GM12878 (cell line): ENCODE results near the gene CPD. TPM values are rescaled to one million over a fixed set of nuclear protein-coding genes. Genes with fewer than 3 reads are reported as not detected.

ENCODE experiments used
- ATAC-seq: fragments of 200-7000 bp; cut with Tn5 transposase; 3 replicates; pipeline ENCODE4 v1.9.1; 2020; ENCODE audit warnings: mild to moderate bottlenecking, moderate library complexity
- BruUV-seq: library from RNA; stranded (reverse); fragments of 400-500 nt; replicated peaks from 2 replicates; lab custom pipeline; 2021; lab: Mats Ljungman, UMichigan
- CTCF ChIA-PET: fragments of 300-600 bp; sonication (Branson Sonifier 250); formaldehyde crosslinking; extraction: SDS; loops from one replicate; lab custom pipeline; 2021; ENCODE audit warnings: inconsistent platforms; lab: Yijun Ruan, JAX
- POLR2A ChIA-PET: fragments of 350-600 bp; formaldehyde crosslinking; extraction: SDS; loops from one replicate; lab custom pipeline; 2021; ENCODE audit warnings: inconsistent platforms; lab: Charles Lee
- RAD21 ChIA-PET: fragments of 300-600 bp; sonication (Branson Sonifier 250); formaldehyde crosslinking; loops from one replicate; lab custom pipeline; 2023; ENCODE audit warnings: antibody characterized with exemption; ENCODE audit not compliant: unreplicated experiment; lab: Charles Lee
- SMC1A ChIA-PET: fragments of 300-600 bp; sonication (Branson Sonifier 250); formaldehyde crosslinking; loops from one replicate; lab custom pipeline; 2023; ENCODE audit not compliant: unreplicated experiment, uncharacterized antibody; lab: Charles Lee
- DNase-seq: peaks from one replicate; pipeline ENCODE4 v3.0.0-alpha.2; 2011; ENCODE audit warnings: low read depth, low spot score
- FAIRE-seq: peaks from 3 replicates; lab custom pipeline; 2011; peaks lifted over from hg19 to GRCh38; lab: Jason Lieb, UNC
- H2AFZ ChIP-seq: 2 replicates; pipeline ENCODE4 v1.6.0; 2011; ENCODE audit warnings: low read depth, low read length, control low read depth; ENCODE audit not compliant: control insufficient read depth
- H3K27ac ChIP-seq: 2 replicates; pipeline ENCODE4 v1.5.1; 2011; ENCODE audit warnings: control low read depth; ENCODE audit not compliant: control insufficient read depth, insufficient read depth
- H3K27me3 ChIP-seq, 2 experiments: replicated peaks in 1 of 2; 2 replicates each; pipeline versions ENCODE4 v1.6.0 to v1.6.1; 2011; ENCODE audit warnings: low read length in 1 of 2; ENCODE audit not compliant: control insufficient read depth in 2 of 2, insufficient read depth in 2 of 2
- H3K36me3 ChIP-seq, 2 experiments: 2 replicates each; pipeline ENCODE4 v1.5.1; 2011; ENCODE audit warnings: low read length in 1 of 2; ENCODE audit not compliant: control insufficient read depth in 2 of 2, insufficient read depth in 2 of 2
- H3K4me1 ChIP-seq: 2 replicates; pipeline ENCODE4 v1.6.1; 2011; ENCODE audit warnings: mild to moderate bottlenecking, low read length, moderate library complexity, mixed read lengths; ENCODE audit not compliant: control insufficient read depth, insufficient read depth
- H3K4me2 ChIP-seq: 2 replicates; pipeline ENCODE4 v1.6.0; 2011; ENCODE audit warnings: control low read depth; ENCODE audit not compliant: control insufficient read depth, insufficient read depth
- H3K4me3 ChIP-seq: fragments of 200-600 bp; sonication (generic); 2 replicates; pipeline ENCODE4 v1.5.1; 2016
- H3K79me2 ChIP-seq: 2 replicates; pipeline ENCODE4 v1.6.0; 2011; ENCODE audit warnings: low read length; ENCODE audit not compliant: control insufficient read depth, insufficient read depth
- H3K9ac ChIP-seq: 2 replicates; pipeline ENCODE4 v1.8.0; 2011; ENCODE audit warnings: low read length, control low read depth, mixed read lengths; ENCODE audit not compliant: control insufficient read depth, insufficient read depth
- H3K9me3 ChIP-seq: replicated peaks from 3 replicates; pipeline ENCODE4 v1.5.1; 2011; ENCODE audit warnings: mild to moderate bottlenecking, low read length; ENCODE audit not compliant: control insufficient read depth, insufficient read depth
- H4K20me1 ChIP-seq: 2 replicates; pipeline ENCODE4 v1.6.0; 2011; ENCODE audit not compliant: control insufficient read depth, insufficient read depth
- BCLAF1 ChIP-seq: fragments of 450-650 bp; IDR thresholded peaks from 2 replicates; pipeline ENCODE4 v1.6.1; 2017; ENCODE audit warnings: antibody characterized with exemption, mild to moderate bottlenecking, moderate library complexity
- DPF2 ChIP-seq: fragments of 450-650 bp; IDR thresholded peaks from 2 replicates; pipeline ENCODE4 v1.6.1; 2017; ENCODE audit warnings: mild to moderate bottlenecking
- E2F4 ChIP-seq: IDR thresholded peaks from 2 replicates; pipeline ENCODE4 v1.6.1; 2012; ENCODE audit warnings: low read depth, low read length, improper control_type of control experiment
- TCF7 ChIP-seq: IDR thresholded peaks from 2 replicates; pipeline ENCODE4 v1.6.1; 2014; ENCODE audit warnings: antibody characterized with exemption, borderline replicate concordance
- ZNF24 ChIP-seq: fragments of 450-650 bp; IDR thresholded peaks from 2 replicates; pipeline ENCODE4 v1.6.1; 2017; ENCODE audit warnings: antibody characterized with exemption, mild to moderate bottlenecking
- in situ Hi-C: fragments of 300-500 bp; cut with MboI; formaldehyde crosslinking; loops from 9 replicates; pipeline ENCODE4 v1.14.3; 2018; ENCODE audit warnings: mixed read lengths
- intact Hi-C: fragments of 100-400 bp; cut with micrococcal nuclease; formaldehyde crosslinking; loops from one replicate; pipeline ENCODE4 v1.14.2; 2022; ENCODE audit not compliant: unreplicated experiment
- polyA plus RNA-seq, 11 experiments: library from polyadenylated mRNA; depleted of rRNA in 4 of 11; unstranded in 6 of 11; stranded (reverse) in 5 of 11; fragments of >200 nt; fragmentation: Nextera tagmentation in 4 of 11; fragmentation: Illumina TruSeq in 1 of 11; extraction: Ambion mirVana in 4 of 11; extraction: Trizol in 1 of 11; gene quantifications; 1 replicate in 1 of 11; 2 replicates in 10 of 11; pipeline versions ENCODE4 v1.2.1 to v1.2.3, GENCODE V29; 2011 to 2016; ENCODE audit warnings: inconsistent platforms in 2 of 11, missing spikeins in 2 of 11, low read depth in 1 of 11
- total RNA-seq, 4 experiments: library from RNA; depleted of rRNA in 3 of 4; stranded (reverse); fragments of >200 nt in 3 of 4; fragmentation: Illumina TruSeq in 1 of 4; extraction: Trizol in 1 of 4; gene quantifications; 2 replicates each; pipeline versions ENCODE4 v1.2.1 to v1.2.3, GENCODE V29; 2013 to 2021
- TF ChIP-seq, protein P1 (sequence below): fragments of 150-350 bp; IDR thresholded peaks from 2 replicates; pipeline ENCODE4 v1.6.1; 2014; ENCODE audit warnings: mild to moderate bottlenecking, low read depth, low read length

CPD gene
- total and polyA plus RNA-seq, 10 of the 15 experiments (the other 5 are each of a cell fraction or from before 2014, with no cell fraction given): 3.5 to 24.2 (median 15.7) TPM

DNA sequence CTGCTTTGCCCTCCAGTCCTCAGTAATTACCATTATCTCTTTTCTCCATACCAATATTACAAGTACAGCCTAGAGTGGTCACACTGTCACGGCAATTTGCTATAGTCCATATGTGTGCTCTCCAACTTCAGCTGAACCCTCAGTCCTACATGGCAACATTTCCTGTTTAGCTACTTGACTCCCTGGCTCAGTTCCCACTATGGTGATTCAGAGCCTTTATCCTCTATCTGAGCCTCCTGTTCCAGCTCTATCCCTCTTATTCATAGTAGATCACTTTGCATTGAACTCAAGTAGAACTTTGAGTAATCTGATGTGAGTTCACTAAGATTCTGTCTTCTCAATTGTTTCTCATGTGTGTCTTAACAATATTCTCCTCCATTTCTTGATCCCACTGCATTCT, 54.8 kb downstream of the CPD start (continued):
- TF ChIP-seq E2F4: no peak
- TF ChIP-seq TCF7: no peak
- TF ChIP-seq DPF2: no peak
- no peak for TF ChIP-seq BCLAF1
- TF ChIP-seq, all 136 proteins: peak for 0

DNA sequence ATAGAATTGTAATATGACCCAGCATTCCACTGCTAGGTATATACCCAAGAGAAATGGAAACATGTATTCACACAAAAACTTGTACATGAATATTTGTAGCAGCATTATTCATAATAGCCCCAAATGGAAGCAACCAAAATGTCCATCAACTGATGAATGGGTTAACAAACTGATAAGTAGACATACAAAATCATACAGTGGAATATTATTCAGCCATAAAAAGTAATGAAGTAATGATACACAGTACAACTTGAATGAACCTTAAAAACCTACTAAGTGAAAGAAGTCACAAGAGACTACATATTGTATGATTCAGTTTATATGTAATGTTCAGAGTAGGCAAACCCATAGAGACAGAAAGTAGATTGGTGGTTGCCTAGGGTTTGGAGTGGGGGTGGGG, 58.0 kb downstream of the CPD start:
- H3K9ac ChIP-seq: no peak overlapping the region
- H3K4me2 ChIP-seq: no peak overlapping the region
- H3K36me3 ChIP-seq: no peaks in the 10 kb centered on the region
- POLR2A ChIA-PET: no interaction called here
- BruUV-seq: no TSS peak
- H3K27ac ChIP-seq: no peak overlapping the region
- H2AFZ ChIP-seq: no peak overlapping the region
- no peaks in the 10 kb centered on the region for H4K20me1 ChIP-seq
- H3K4me1 ChIP-seq: no peaks in the 10 kb centered on the region
- intact Hi-C loops: no loop called here
- TF ChIP-seq ZNF24: peak; percentile 76
- TF ChIP-seq, protein P1, sequence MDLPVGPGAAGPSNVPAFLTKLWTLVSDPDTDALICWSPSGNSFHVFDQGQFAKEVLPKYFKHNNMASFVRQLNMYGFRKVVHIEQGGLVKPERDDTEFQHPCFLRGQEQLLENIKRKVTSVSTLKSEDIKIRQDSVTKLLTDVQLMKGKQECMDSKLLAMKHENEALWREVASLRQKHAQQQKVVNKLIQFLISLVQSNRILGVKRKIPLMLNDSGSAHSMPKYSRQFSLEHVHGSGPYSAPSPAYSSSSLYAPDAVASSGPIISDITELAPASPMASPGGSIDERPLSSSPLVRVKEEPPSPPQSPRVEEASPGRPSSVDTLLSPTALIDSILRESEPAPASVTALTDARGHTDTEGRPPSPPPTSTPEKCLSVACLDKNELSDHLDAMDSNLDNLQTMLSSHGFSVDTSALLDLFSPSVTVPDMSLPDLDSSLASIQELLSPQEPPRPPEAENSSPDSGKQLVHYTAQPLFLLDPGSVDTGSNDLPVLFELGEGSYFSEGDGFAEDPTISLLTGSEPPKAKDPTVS: no peak
- H3K27me3 ChIP-seq: no peaks in the 10 kb centered on the region
- in situ Hi-C loops: no loop called here
- no peaks in the 10 kb centered on the region for H3K9me3 ChIP-seq
- SMC1A ChIA-PET: no interaction called here
- RAD21 ChIA-PET: no interaction called here
- ATAC-seq: no peak
- H3K79me2 ChIP-seq: no peaks in the 10 kb centered on the region
- DNase-seq: no peak
- FAIRE-seq: no peak
- CTCF ChIA-PET: no interaction called here
- H3K4me3 ChIP-seq: no peak overlapping the region
